Ascending aorta (tissue), 2 donors: Measurements from ENCODE around the gene RIMBP2. TPM values are rescaled to one million over a fixed set of nuclear protein-coding genes. Genes with fewer than 3 reads are reported as not detected.
"Not testable (repeated sequence)": the region's sequence is repeated elsewhere in the genome, so short reads cannot be mapped to it uniquely, and the experiment has no call there.

Source experiments
- DNase-seq, 2 donors: peaks; one replicate each; pipeline ENCODE4 v3.0.0-alpha.2; 2019; ENCODE audit warnings: low spot score in 2 of 2
- H3K27ac ChIP-seq, 2 donors: fragments of 200-600 bp; sonication (generic); one replicate each; pipeline ENCODE4 v1.5.1; 2016 to 2017; ENCODE audit warnings: mild to moderate bottlenecking in 1 of 2
- H3K27me3 ChIP-seq: fragments of 200-600 bp; sonication (generic); one replicate; pipeline ENCODE4 v1.5.1; 2017
- H3K36me3 ChIP-seq, 2 donors: fragments of 200-600 bp; sonication (generic); one replicate each; pipeline ENCODE4 v1.5.1; 2016
- H3K4me1 ChIP-seq, 2 donors: fragments of 200-600 bp; sonication (generic); one replicate each; pipeline ENCODE4 v1.5.1; 2016 to 2017; ENCODE audit warnings: mild to moderate bottlenecking in 1 of 2
- H3K4me3 ChIP-seq, 2 donors: fragments of 200-600 bp; sonication (generic); one replicate each; pipeline ENCODE4 v1.5.1; 2016 to 2017; ENCODE audit warnings: mild to moderate bottlenecking in 1 of 2
- H3K9me3 ChIP-seq, 2 donors: fragments of 200-600 bp; sonication (generic); one replicate each; pipeline ENCODE4 v1.5.1; 2016
- intact Hi-C: fragments of 100-400 bp; cut with DNase I; formaldehyde crosslinking; loops from one replicate; pipeline ENCODE4 v1.15.1; 2023
- total RNA-seq: library from RNA; depleted of rRNA; stranded (reverse); fragments of >200 nt; gene quantifications from one replicate; pipeline ENCODE4 v1.1.0, GENCODE V29; 2016
- TF ChIP-seq, protein P1 (sequence below), 3 experiments: fragments of 200-600 bp in 2 of 3; fragments of 450-650 bp in 1 of 3; sonication (generic) in 2 of 3; IDR thresholded peaks; one replicate each; pipeline ENCODE4 v1.5.1; 2016 to 2019; ENCODE audit warnings: antibody characterized with exemption in 3 of 3, mild to moderate bottlenecking in 1 of 3, moderate library complexity in 1 of 3

The RIMBP2 gene
- total RNA-seq, 1 donor from 2014 or later: not detected

DNA sequence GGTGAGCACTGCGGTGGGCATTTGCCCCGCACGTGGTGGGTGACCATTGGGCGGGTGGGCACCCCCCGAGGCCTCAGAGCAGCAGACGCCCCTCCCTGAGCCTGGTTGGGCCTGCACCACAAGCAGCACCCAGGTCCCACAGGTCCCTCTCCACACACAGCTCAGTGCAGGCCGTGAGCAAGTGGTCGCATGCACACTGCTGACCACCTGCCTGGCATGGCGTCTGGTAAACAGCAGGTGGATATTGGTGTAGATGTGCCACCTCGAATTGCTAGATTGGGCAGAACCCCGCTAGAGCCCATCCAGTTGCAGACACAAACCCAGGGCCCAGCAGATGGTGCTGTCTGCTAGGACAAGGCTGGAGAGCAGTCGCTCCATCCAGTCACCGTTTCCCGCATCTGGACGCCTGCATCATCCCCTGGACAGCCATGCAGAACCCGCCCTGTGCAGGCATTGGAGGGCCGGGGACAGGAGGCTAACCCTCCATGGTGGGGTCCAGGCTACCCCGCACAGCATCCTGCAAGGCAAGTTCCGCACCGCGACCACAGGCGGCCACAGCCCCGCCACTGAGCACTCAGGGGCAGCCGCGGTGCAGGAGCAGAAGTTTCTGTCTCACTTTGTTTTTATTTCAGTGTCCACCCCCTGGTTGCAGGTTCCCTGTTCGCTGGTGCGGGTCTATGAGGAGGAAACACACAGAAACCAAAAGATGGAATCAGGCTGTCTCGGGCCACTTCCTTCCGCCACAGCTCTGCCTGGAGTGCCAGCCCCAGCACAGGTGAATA, 45.6 kb upstream of the RIMBP2 start:
- intact Hi-C loops: no loop called here
- H3K4me3 ChIP-seq: no peak overlapping the region
- H3K27ac ChIP-seq: no peak overlapping the region
- H3K27me3 ChIP-seq: no peaks in the 10 kb centered on the region
- no peak for DNase-seq
- TF ChIP-seq, protein P1, sequence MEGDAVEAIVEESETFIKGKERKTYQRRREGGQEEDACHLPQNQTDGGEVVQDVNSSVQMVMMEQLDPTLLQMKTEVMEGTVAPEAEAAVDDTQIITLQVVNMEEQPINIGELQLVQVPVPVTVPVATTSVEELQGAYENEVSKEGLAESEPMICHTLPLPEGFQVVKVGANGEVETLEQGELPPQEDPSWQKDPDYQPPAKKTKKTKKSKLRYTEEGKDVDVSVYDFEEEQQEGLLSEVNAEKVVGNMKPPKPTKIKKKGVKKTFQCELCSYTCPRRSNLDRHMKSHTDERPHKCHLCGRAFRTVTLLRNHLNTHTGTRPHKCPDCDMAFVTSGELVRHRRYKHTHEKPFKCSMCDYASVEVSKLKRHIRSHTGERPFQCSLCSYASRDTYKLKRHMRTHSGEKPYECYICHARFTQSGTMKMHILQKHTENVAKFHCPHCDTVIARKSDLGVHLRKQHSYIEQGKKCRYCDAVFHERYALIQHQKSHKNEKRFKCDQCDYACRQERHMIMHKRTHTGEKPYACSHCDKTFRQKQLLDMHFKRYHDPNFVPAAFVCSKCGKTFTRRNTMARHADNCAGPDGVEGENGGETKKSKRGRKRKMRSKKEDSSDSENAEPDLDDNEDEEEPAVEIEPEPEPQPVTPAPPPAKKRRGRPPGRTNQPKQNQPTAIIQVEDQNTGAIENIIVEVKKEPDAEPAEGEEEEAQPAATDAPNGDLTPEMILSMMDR (IDR thresholded peaks at IDR 0.05): peak in 2 of 3 experiments; percentile 18 to 34
- H3K4me1 ChIP-seq: no peaks in the 10 kb centered on the region
- no peaks in the 10 kb centered on the region for H3K9me3 ChIP-seq
- no peaks in the 10 kb centered on the region for H3K36me3 ChIP-seq

DNA sequence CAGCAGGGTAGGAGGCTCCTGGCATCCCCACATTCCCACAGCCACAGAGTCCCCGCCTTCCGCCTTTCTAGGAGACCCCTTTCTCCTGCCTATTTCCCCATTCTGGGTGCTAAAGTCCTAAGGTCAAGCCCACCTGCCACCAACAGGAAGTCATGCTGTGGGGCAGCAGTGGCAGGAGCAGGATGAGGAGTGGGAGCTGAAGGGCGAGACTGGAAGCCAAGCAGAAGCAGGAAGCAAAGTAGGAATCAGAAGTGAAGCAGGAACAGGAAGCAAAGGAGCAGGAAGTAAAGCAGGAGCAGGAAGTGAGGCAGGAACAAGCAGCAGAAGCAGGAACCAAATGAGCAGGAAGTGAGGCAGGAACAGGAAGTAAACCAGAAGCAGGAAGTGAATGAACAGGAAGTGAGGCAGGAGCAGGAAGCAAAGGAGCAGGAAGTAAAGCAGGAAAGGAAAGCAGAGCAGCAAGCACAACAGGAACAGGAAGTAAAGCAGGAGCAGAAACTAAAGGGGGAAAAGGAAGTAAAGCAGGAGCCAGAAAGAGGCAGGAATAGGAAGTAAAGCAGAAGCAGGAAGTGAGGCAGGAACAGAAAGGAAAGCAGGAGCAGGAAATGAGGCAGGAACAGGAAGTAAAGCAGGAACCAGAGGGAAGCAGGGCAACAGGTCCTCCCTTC, 38.3 kb upstream of the RIMBP2 start:
- no peak overlapping the region for H3K27ac ChIP-seq
- H3K36me3 ChIP-seq: no peaks in the 10 kb centered on the region
- H3K4me1 ChIP-seq: no peaks in the 10 kb centered on the region
- H3K9me3 ChIP-seq: no peaks in the 10 kb centered on the region
- intact Hi-C loops: no loop called here
- H3K4me3 ChIP-seq: no peak overlapping the region
- TF ChIP-seq, protein P1 (IDR thresholded peaks at IDR 0.05): no peak
- no peaks in the 10 kb centered on the region for H3K27me3 ChIP-seq
- no peak for DNase-seq

DNA sequence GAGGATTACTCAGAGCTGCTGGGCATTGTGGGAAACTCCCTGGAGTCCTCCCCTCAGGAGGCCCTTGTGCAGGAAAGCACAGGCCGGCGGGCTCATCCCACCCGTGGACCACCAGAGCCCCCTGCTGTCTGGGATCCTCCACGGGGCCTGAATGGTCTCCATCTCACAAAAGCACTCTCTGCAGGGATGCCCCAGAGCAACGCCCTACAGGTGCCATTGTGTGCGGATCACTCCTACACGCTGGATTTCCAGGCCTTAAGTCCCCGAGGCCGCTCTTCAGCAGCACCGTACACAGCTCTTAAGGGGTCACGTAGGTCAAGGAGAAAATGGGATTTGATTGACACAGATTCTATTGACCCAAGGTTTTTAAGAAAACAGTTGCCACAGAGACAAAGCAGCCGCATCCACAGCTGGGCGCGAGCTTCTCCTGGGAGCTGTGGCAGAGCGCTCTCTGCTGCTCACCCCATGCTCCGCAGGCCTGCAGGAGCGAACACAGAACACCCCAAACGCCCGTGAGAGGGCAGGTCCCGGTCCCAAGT, 36.7 kb upstream of the RIMBP2 start:
- no peaks in the 10 kb centered on the region for H3K27me3 ChIP-seq
- TF ChIP-seq, protein P1 (IDR thresholded peaks at IDR 0.05): no peak
- intact Hi-C loops: no loop called here
- H3K4me1 ChIP-seq: no peaks in the 10 kb centered on the region
- no peak for DNase-seq
- H3K27ac ChIP-seq: no peak overlapping the region
- no peaks in the 10 kb centered on the region for H3K9me3 ChIP-seq
- H3K4me3 ChIP-seq: no peak overlapping the region
- H3K36me3 ChIP-seq: no peaks in the 10 kb centered on the region

DNA sequence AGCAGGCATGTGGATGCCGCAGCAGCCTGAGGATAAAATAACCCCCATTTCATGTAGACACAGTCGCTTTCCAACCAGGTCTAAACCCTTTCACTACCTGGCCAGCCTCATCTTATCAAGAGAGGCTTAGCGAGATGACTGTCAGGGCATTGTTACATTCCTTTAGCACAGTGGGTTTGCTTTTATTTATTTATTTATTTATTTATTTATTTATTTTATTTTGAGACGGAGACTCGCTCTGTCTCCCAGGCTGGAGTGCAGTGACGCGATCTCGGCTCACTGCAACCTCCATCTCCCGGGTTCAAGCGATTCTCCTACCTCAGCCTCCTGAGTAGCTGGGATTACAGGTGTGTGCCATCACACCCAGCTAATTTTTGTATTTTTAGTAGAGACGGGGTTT, 35.9 kb upstream of the RIMBP2 start:
- H3K27ac ChIP-seq, H3K27me3 ChIP-seq, H3K4me3 ChIP-seq, DNase-seq, intact Hi-C loops, H3K9me3 ChIP-seq, H3K4me1 ChIP-seq, H3K36me3 ChIP-seq: not testable (repeated sequence)

DNA sequence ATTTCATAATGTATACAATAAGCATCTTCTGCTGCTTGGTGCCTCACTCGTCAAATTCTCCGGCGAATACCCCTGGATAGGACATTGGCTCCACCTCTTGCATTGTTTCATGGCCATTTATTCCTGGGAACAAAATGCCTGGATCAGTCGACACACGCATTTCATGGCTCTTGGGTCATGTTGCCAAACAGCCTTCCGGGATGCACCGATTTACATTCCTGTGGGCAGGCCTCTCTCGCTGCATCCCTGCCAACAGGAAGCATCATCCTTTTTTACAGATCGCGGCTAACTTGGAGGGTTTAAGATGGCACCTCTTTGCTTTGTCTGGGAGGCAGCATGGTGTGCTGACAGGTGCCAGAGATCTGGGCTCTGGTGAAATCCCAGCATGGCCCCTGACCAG, 32.7 kb upstream of the RIMBP2 start:
- no peak overlapping the region for H3K27ac ChIP-seq
- intact Hi-C loops: loop anchor here (10.0 kb wide), 1 partner anchor 704 kb away; no protein-coding TSS in a partner anchor
- no peaks in the 10 kb centered on the region for H3K27me3 ChIP-seq
- H3K4me3 ChIP-seq: no peak overlapping the region
- no peak for DNase-seq
- no peaks in the 10 kb centered on the region for H3K36me3 ChIP-seq
- no peaks in the 10 kb centered on the region for H3K4me1 ChIP-seq
- TF ChIP-seq, protein P1 (IDR thresholded peaks at IDR 0.05): no peak
- no peaks in the 10 kb centered on the region for H3K9me3 ChIP-seq
